GM12801 (cell line): Measurements from ENCODE around the gene DDX50.

Experiments
- TF ChIP-seq, protein P1 (sequence below): IDR thresholded peaks from one replicate; pipeline ENCODE4 v1.5.1; 2011; ENCODE audit warnings: control low read depth; ENCODE audit not compliant: insufficient read length; ENCODE audit errors: extremely low read depth

DDX50 gene

GRCh38 chr10:68901105-68901927 lies at the start of gene DDX50:
Gene DDX50, plus strand, starts transcription at chr10:68901315. Its CDS starts 70 bp downstream, at chr10:68901385.
- TF ChIP-seq, protein P1, sequence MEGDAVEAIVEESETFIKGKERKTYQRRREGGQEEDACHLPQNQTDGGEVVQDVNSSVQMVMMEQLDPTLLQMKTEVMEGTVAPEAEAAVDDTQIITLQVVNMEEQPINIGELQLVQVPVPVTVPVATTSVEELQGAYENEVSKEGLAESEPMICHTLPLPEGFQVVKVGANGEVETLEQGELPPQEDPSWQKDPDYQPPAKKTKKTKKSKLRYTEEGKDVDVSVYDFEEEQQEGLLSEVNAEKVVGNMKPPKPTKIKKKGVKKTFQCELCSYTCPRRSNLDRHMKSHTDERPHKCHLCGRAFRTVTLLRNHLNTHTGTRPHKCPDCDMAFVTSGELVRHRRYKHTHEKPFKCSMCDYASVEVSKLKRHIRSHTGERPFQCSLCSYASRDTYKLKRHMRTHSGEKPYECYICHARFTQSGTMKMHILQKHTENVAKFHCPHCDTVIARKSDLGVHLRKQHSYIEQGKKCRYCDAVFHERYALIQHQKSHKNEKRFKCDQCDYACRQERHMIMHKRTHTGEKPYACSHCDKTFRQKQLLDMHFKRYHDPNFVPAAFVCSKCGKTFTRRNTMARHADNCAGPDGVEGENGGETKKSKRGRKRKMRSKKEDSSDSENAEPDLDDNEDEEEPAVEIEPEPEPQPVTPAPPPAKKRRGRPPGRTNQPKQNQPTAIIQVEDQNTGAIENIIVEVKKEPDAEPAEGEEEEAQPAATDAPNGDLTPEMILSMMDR: no peak

DNA sequence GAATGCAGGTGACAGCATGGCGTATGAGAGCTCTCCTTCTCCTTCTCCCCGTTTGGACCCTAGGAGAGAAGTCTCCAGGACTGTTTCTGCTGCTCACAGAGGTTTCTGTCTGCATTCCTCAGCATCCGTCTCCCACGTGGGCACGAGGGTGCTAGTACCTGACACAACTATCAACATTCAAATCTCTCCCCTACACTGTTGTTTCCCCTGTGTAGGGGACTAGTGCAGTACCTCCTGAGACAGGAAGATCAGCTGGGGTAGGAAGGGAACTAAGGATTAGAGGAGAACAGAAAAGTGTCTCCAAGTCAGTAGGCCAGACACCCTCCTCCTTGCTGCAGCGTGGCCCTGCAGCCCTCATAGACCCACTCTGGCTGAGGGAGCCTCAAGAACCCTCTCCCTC lies 44.8 kb upstream of the DDX50 start:
- TF ChIP-seq, protein P1: no peak

- TF ChIP-seq, protein P1: no peak
Observed at GRCh38 chr10:68857005-68857404, 44.1 kb upstream of the DDX50 start.

DNA sequence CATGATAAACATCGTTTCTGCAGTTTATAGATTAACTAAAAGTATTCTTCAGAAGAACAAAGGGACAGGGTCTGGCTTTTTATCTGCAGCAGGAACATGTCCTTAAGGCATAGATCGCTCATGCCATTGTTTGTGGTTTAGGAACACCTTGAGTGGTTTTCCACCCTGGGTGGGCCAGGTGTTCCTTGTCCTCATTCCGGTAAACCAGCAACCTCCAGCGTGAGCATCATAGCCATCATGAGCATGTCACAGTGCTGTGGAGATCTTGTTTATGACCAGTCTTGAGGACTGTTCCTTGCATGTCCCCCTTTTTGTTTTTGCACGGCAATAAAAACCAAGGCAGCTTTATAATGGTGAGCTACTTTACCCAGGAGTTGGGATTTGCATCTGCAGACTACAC lies 39.9 kb upstream of the DDX50 start:
- TF ChIP-seq, protein P1: no peak

DNA sequence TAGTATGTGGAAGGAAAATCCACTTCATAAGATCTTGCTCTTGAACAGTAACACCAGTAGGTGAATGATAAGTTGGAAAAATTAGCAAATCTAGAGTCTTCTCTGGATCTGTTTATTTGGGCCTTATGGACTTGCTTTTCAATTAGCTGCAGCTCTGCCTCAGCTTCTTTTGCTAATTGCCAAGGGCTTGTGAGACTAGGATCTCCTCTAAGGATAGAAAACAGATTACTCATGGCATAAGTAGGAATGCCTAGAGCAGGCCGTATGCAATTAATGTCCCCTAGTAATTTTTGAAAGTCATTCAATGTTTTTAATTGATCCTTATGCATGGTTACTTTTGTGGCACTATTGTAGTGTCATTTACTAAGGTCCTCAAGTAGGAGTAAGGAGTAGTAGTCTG lies 36.5 kb upstream of the DDX50 start:
- TF ChIP-seq, protein P1: no peak

- TF ChIP-seq, protein P1: no peak
Observed at GRCh38 chr10:68869623-68870022, 31.5 kb upstream of the DDX50 start.

- TF ChIP-seq, protein P1: no peak
Observed at GRCh38 chr10:68870061-68870460, 31.1 kb upstream of the DDX50 start.
